Astrocyte (in vitro differentiated cells and primary cell): ENCODE data around the gene ADGRD1. TPM values are rescaled to one million over a fixed set of nuclear protein-coding genes. Genes with fewer than 3 reads are reported as not detected.

Source experiments
- DNase-seq: peaks from one replicate; pipeline ENCODE4 v3.0.0-alpha.2; 2010; ENCODE audit warnings: low read depth
- FAIRE-seq: peaks from 2 replicates; lab custom pipeline; 2011; peaks lifted over from hg19 to GRCh38; lab: Jason Lieb, UNC
- H2AFZ ChIP-seq: 2 replicates; pipeline ENCODE4 v1.6.0; 2012; ENCODE audit warnings: low read depth, low read length, inconsistent platforms
- H3K27ac ChIP-seq: 2 replicates; pipeline ENCODE4 v1.5.1; 2011; ENCODE audit warnings: low read depth, low read length, inconsistent platforms
- H3K27me3 ChIP-seq: 2 replicates; pipeline ENCODE4 v1.6.0; 2011; ENCODE audit warnings: low read length, inconsistent platforms; ENCODE audit not compliant: insufficient read depth
- H3K36me3 ChIP-seq: 2 replicates; pipeline ENCODE4 v1.5.1; 2011; ENCODE audit warnings: low read length, inconsistent platforms; ENCODE audit not compliant: insufficient read depth
- H3K4me1 ChIP-seq: 2 replicates; pipeline ENCODE4 v1.5.1; 2011; ENCODE audit warnings: low read length, inconsistent platforms; ENCODE audit not compliant: insufficient read depth
- H3K4me2 ChIP-seq: 2 replicates; pipeline ENCODE4 v1.6.0; 2012; ENCODE audit warnings: low read length, inconsistent platforms
- H3K4me3 ChIP-seq: 2 replicates; pipeline ENCODE4 v1.5.1; 2011; ENCODE audit warnings: low read depth, mild to moderate bottlenecking, low read length, inconsistent platforms; ENCODE audit not compliant: insufficient read depth
- H3K79me2 ChIP-seq: 2 replicates; pipeline ENCODE4 v1.6.0; 2012; ENCODE audit warnings: mild to moderate bottlenecking, low read length, inconsistent platforms; ENCODE audit not compliant: insufficient read depth
- H3K9ac ChIP-seq: 2 replicates; pipeline ENCODE4 v1.6.0; 2012; ENCODE audit warnings: mild to moderate bottlenecking, low read length, inconsistent platforms
- H3K9me3 ChIP-seq: 2 replicates; pipeline ENCODE4 v1.5.1; 2012; ENCODE audit warnings: low read depth, mild to moderate bottlenecking, low read length, inconsistent platforms; ENCODE audit not compliant: insufficient read depth
- H4K20me1 ChIP-seq: 2 replicates; pipeline ENCODE4 v1.6.0; 2012; ENCODE audit warnings: low read length, inconsistent platforms; ENCODE audit not compliant: insufficient read depth
- H3K27ac Mint-ChIP-seq: one replicate; pipeline ENCODE4 v1.8.0; 2021; ENCODE audit warnings: mild to moderate bottlenecking, mixed read lengths; ENCODE audit not compliant: unreplicated experiment
- H3K27me3 Mint-ChIP-seq: one replicate; pipeline ENCODE4 v1.8.0; 2021; ENCODE audit warnings: low read depth, mixed read lengths; ENCODE audit not compliant: unreplicated experiment
- H3K36me3 Mint-ChIP-seq: one replicate; pipeline ENCODE4 v1.8.0; 2021; ENCODE audit warnings: low read depth, mixed read lengths; ENCODE audit not compliant: unreplicated experiment
- H3K4me1 Mint-ChIP-seq: one replicate; pipeline ENCODE4 v1.8.0; 2021; ENCODE audit warnings: low read depth, mixed read lengths; ENCODE audit not compliant: unreplicated experiment
- H3K4me3 Mint-ChIP-seq: one replicate; pipeline ENCODE4 v1.8.0; 2021; ENCODE audit warnings: mild to moderate bottlenecking, moderate library complexity, mixed read lengths; ENCODE audit not compliant: unreplicated experiment
- H3K9me3 Mint-ChIP-seq: one replicate; pipeline ENCODE4 v1.8.0; 2021; ENCODE audit warnings: mild to moderate bottlenecking, mixed read lengths; ENCODE audit not compliant: unreplicated experiment
- EZH2 ChIP-seq: IDR thresholded peaks from 2 replicates; pipeline ENCODE4 v1.6.1; 2012; ENCODE audit warnings: mild to moderate bottlenecking, low read length, inconsistent platforms; ENCODE audit not compliant: insufficient read depth
- total RNA-seq: library from RNA; stranded (reverse); gene quantifications from 2 replicates; pipeline ENCODE4 v1.2.1, GENCODE V29; 2021
- TF ChIP-seq, protein P1 (sequence below): IDR thresholded peaks from 2 replicates; pipeline ENCODE4 v1.5.1; 2011; ENCODE audit warnings: low read depth, mild to moderate bottlenecking, inconsistent platforms, low read length, moderate library complexity; ENCODE audit not compliant: insufficient read depth

The ADGRD1 gene
- total RNA-seq, 1 donor from 2014 or later: 3.0 TPM

DNA sequence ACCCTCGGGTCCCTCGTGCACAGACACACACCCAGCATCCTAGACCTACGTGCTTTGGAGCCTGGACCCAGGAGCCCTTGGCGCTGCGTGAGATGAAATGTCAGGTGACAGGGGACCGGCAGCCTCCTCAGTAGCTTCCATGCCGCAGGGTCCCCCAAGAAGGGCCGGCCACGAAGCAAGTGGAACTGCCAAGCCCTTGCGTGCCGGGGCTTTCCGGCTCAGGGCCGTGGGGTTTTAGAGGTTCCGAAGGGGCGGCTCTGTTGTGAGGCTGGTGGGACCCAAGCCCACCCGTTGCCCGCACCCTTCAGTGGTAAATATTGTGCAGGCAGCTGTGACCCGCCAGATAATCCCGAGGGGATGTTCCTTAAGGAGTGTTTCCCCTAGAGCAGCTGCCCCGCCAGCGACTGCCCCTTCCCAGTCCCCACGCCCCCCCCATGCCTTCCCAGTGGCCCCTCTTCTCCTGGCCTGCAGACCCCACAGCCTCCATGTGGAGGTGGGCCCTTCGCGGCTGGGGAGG, 133.7 kb downstream of the ADGRD1 start:
- no peak overlapping the region for H3K4me3 ChIP-seq
- H3K27ac ChIP-seq: no peak overlapping the region
- H3K9ac ChIP-seq: no peak overlapping the region
- H2AFZ ChIP-seq: no peak overlapping the region
- Mint-ChIP-seq H3K27me3 (peaks cover 31% of the 10 kb centered on the region), H3K4me3 (no peak overlapping the region), H3K36me3 (no peaks in the 10 kb centered on the region), H3K9me3 (no peaks in the 10 kb centered on the region), H3K4me1 (no peaks in the 10 kb centered on the region), H3K27ac (no peak overlapping the region)
- no peak overlapping the region for H3K4me2 ChIP-seq
- no peak for DNase-seq
- no peaks in the 10 kb centered on the region for H4K20me1 ChIP-seq
- no peaks in the 10 kb centered on the region for H3K9me3 ChIP-seq
- no peaks in the 10 kb centered on the region for H3K36me3 ChIP-seq
- H3K79me2 ChIP-seq: no peaks in the 10 kb centered on the region
- no peaks in the 10 kb centered on the region for H3K4me1 ChIP-seq
- TF ChIP-seq, protein P1, sequence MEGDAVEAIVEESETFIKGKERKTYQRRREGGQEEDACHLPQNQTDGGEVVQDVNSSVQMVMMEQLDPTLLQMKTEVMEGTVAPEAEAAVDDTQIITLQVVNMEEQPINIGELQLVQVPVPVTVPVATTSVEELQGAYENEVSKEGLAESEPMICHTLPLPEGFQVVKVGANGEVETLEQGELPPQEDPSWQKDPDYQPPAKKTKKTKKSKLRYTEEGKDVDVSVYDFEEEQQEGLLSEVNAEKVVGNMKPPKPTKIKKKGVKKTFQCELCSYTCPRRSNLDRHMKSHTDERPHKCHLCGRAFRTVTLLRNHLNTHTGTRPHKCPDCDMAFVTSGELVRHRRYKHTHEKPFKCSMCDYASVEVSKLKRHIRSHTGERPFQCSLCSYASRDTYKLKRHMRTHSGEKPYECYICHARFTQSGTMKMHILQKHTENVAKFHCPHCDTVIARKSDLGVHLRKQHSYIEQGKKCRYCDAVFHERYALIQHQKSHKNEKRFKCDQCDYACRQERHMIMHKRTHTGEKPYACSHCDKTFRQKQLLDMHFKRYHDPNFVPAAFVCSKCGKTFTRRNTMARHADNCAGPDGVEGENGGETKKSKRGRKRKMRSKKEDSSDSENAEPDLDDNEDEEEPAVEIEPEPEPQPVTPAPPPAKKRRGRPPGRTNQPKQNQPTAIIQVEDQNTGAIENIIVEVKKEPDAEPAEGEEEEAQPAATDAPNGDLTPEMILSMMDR: no peak
- FAIRE-seq: no peak
- H3K27me3 ChIP-seq: no peaks in the 10 kb centered on the region

DNA sequence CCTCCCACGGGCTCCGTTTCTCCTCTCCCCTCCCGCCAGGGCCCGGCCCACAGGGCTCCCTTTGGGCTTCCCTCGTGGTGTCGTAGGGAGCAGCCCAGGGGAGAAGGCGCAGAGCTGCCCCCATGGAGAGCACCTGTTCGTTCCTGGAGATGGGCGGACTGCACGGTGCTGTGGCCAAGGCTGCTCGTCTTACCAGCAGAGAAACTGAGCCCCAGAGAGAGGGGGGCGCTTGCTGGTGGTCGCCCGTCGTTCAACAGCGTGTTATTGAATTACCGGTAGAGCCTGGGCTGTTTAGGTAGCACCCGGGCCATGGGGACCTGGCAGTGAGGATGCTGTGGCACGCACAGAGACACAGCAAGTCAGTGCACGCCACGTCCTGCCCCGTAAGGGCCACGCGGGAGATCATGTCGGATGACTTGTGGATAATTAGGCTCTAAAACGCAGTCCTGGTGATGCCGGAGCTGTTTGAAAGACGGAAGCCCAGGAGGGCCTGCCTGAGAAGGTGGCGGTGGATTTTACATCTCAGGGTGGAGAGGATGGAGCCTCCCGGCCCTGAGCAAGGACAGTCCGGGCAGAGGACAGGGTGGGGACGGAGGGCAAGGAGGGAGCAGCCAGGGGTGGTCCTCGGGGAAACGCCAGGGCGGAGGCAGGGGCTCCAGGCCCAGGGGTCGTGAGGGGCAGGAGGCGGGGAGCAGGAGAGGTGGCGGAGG, 134.4 kb downstream of the ADGRD1 start:
- Mint-ChIP-seq H3K9me3 (no peaks in the 10 kb centered on the region), H3K4me3 (no peak overlapping the region), H3K36me3 (no peaks in the 10 kb centered on the region), H3K4me1 (no peaks in the 10 kb centered on the region), H3K27ac (no peak overlapping the region), H3K27me3 (peaks cover 30% of the 10 kb centered on the region)
- no peak for TF ChIP-seq EZH2
- TF ChIP-seq, protein P1: no peak
- Histone ChIP-seq H3K79me2 (no peaks in the 10 kb centered on the region), H3K9ac (no peak overlapping the region), H3K27ac (no peak overlapping the region), H3K36me3 (no peaks in the 10 kb centered on the region), H3K4me1 (no peaks in the 10 kb centered on the region), H3K4me2 (no peak overlapping the region), H4K20me1 (no peaks in the 10 kb centered on the region), H3K9me3 (no peaks in the 10 kb centered on the region), H2AFZ (no peak overlapping the region), H3K27me3 (no peaks in the 10 kb centered on the region), H3K4me3 (no peak overlapping the region)
- FAIRE-seq: no peak
- DNase-seq: no peak
